Glomerular visceral epithelial cell (primary cell): ENCODE measurements around the gene SMIM44.
A peak's percentile ranks its signal among the peaks of the same experiment; 100 is the strongest.

ENCODE experiments used
- DNase-seq: peaks from one replicate; pipeline ENCODE4 v3.0.0-alpha.2; 2016; ENCODE audit errors: extremely low spot score

Gene SMIM44

GRCh38 chr19:3500429-3501101 lies 17.3 kb upstream of the SMIM44 start, which contains the start of gene DOHH:
Gene DOHH, minus strand, starts transcription at chr19:3500674. Its CDS starts 3,860 bp downstream, at chr19:3496814.
- peak; percentile 97 for DNase-seq

GRCh38 chr19:3499738-3500428 lies 16.6 kb upstream of the SMIM44 start:
- DNase-seq: no peak

GRCh38 chr19:3497757-3498520 lies 14.7 kb upstream of the SMIM44 start:
- peak; percentile 63 for DNase-seq

- DNase-seq: no peak
Measured at GRCh38 chr19:3496392-3497273, 13.4 kb upstream of the SMIM44 start.

- DNase-seq: no peak
Measured at GRCh38 chr19:3494559-3494958, 11.3 kb upstream of the SMIM44 start.

GRCh38 chr19:3494051-3494450 lies 10.8 kb upstream of the SMIM44 start:
- DNase-seq: no peak

- no peak for DNase-seq
Measured at GRCh38 chr19:3493651-3494050, 10.4 kb upstream of the SMIM44 start.

- DNase-seq: no peak
Measured at GRCh38 chr19:3492919-3493318, 9.7 kb upstream of the SMIM44 start.

GRCh38 chr19:3492131-3492839 lies 9.0 kb upstream of the SMIM44 start:
- DNase-seq: no peak

GRCh38 chr19:3491396-3492119 lies 8.3 kb upstream of the SMIM44 start:
- no peak for DNase-seq

- DNase-seq: no peak
Measured at GRCh38 chr19:3482507-3483225, 575 bp downstream of the SMIM44 start.

GRCh38 chr19:3481241-3482090 lies 1.8 kb downstream of the SMIM44 start:
- no peak for DNase-seq

- DNase-seq: no peak
Measured at GRCh38 chr19:3480383-3481091, 2.7 kb downstream of the SMIM44 start, which contains the start of gene SMIM24. Gene SMIM24, minus strand, starts transcription at chr19:3480525. Its CDS starts 62 bp downstream, at chr19:3480463.

GRCh38 chr19:3479834-3480215 lies 3.4 kb downstream of the SMIM44 start:
- DNase-seq: peak; percentile 45

GRCh38 chr19:3479177-3479833 lies 3.9 kb downstream of the SMIM44 start:
- DNase-seq: no peak

GRCh38 chr19:3478409-3479176 lies 4.6 kb downstream of the SMIM44 start:
- DNase-seq: no peak

GRCh38 chr19:3477951-3478350 lies 5.3 kb downstream of the SMIM44 start:
- DNase-seq: no peak
